ENCODE data around the gene THSD4.

DNA sequence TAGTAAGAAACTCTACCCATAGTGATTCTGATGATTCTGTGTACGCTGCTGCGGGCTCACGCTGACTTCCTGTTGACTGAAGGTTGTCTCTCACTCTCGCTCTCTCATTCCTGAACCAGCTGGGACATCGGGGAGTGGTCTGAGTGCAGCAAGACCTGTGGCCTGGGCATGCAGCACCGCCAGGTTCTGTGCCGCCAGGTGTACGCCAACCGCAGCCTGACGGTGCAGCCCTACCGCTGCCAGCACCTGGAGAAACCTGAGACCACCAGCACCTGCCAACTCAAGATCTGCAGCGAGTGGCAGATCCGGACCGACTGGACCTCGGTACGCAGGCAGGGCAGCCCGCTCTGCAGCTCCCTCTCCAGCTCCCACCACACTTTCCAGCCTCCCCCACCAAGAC lies 631.4 kb downstream of the THSD4 start:
- TF ChIP-seq SP2 (IDR thresholded peaks at IDR 0.05; ENCODE audit: low read length) (no peak), KDM1A (IDR thresholded peaks at IDR 0.05; ENCODE audit: borderline replicate concordance, low read length) (no peak), POLR2A (IDR thresholded peaks at IDR 0.05; ENCODE audit: control extremely low read depth in 1 of 2, low read depth in 2 of 2, low read length in 2 of 2) (no peak), RAD21 (IDR thresholded peaks at IDR 0.05 in 1 of 2, conservative IDR thresholded peaks at IDR 0.05 in 1 of 2; ENCODE audit: low read depth in 2 of 2, low read length in 2 of 2) (no peak), CHD1 (IDR thresholded peaks at IDR 0.05; ENCODE audit: low read depth, low read length) (no peak), CEBPB (IDR thresholded peaks at IDR 0.05; ENCODE audit: low read depth, low read length) (no peak), GABPA (IDR thresholded peaks at IDR 0.05; ENCODE audit: borderline replicate concordance, insufficient read depth, low read length) (no peak), JUN (IDR thresholded peaks at IDR 0.05; ENCODE audit: low read depth, low read length) (no peak), EP300 (IDR thresholded peaks at IDR 0.05; ENCODE audit: borderline replicate concordance in 1 of 2, low read depth in 2 of 2, low read length in 2 of 2) (no peak)
- TF ChIP-seq, protein P1, sequence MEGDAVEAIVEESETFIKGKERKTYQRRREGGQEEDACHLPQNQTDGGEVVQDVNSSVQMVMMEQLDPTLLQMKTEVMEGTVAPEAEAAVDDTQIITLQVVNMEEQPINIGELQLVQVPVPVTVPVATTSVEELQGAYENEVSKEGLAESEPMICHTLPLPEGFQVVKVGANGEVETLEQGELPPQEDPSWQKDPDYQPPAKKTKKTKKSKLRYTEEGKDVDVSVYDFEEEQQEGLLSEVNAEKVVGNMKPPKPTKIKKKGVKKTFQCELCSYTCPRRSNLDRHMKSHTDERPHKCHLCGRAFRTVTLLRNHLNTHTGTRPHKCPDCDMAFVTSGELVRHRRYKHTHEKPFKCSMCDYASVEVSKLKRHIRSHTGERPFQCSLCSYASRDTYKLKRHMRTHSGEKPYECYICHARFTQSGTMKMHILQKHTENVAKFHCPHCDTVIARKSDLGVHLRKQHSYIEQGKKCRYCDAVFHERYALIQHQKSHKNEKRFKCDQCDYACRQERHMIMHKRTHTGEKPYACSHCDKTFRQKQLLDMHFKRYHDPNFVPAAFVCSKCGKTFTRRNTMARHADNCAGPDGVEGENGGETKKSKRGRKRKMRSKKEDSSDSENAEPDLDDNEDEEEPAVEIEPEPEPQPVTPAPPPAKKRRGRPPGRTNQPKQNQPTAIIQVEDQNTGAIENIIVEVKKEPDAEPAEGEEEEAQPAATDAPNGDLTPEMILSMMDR (IDR thresholded peaks at IDR 0.05; ENCODE audit: control extremely low read depth in 1 of 3, insufficient read depth in 1 of 3, low read depth in 1 of 3, low read length in 3 of 3): no peak
- TF ChIP-seq, protein P2, sequence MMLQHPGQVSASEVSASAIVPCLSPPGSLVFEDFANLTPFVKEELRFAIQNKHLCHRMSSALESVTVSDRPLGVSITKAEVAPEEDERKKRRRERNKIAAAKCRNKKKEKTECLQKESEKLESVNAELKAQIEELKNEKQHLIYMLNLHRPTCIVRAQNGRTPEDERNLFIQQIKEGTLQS (IDR thresholded peaks at IDR 0.05; ENCODE audit: insufficient read depth, low read depth, low read length): no peak

All from H1 (cell line).